Ovary (tissue), 9 donors: ENCODE results near the gene NRXN2. TPM values are rescaled to one million over a fixed set of nuclear protein-coding genes. Genes with fewer than 3 reads are reported as not detected.

ENCODE experiments used
- DNase-seq, 5 donors: peaks; one replicate each; pipeline ENCODE4 v3.0.0-alpha.2; 2019 to 2020
- H3K27ac ChIP-seq, 2 donors: fragments of 200-600 bp; one replicate each; pipeline versions ENCODE4 v1.5.1 to v1.8.0; 2019 to 2022
- H3K27me3 ChIP-seq: fragments of 200-600 bp; one replicate; pipeline ENCODE4 v1.8.0; 2022
- H3K36me3 ChIP-seq: fragments of 200-600 bp; sonication (generic); one replicate; pipeline ENCODE4 v1.5.1; 2019
- H3K4me1 ChIP-seq: one replicate; pipeline ENCODE4 v1.8.1; 2013; ENCODE audit warnings: mild to moderate bottlenecking, moderate library complexity; ENCODE audit not compliant: insufficient read depth
- H3K4me3 ChIP-seq: fragments of 200-600 bp; sonication (generic); one replicate; pipeline ENCODE4 v1.5.1; 2017
- H3K9me3 ChIP-seq, 2 donors: fragments of 200-600 bp in 1 of 2; sonication (generic) in 1 of 2; one replicate each; pipeline versions ENCODE4 v1.5.1 to v1.8.1; 2013 to 2019; ENCODE audit warnings: mild to moderate bottlenecking in 1 of 2, moderate library complexity in 1 of 2
- CTCF ChIP-seq, 3 donors: fragments of 450-650 bp in 2 of 3; fragments of 200-600 bp in 1 of 3; IDR thresholded peaks; one replicate each; pipeline versions ENCODE4 v1.5.1 to v1.8.0; 2016 to 2022; ENCODE audit warnings: antibody characterized with exemption in 3 of 3, mild to moderate bottlenecking in 1 of 3
- EP300 ChIP-seq: sonication (generic); formaldehyde crosslinking; IDR thresholded peaks from one replicate; pipeline ENCODE4 v1.6.1; 2017; ENCODE audit warnings: antibody characterized with exemption
- POLR2A ChIP-seq: fragments of 450-650 bp; IDR thresholded peaks from one replicate; pipeline ENCODE4 v1.6.1; 2017; ENCODE audit warnings: antibody characterized with exemption, mild to moderate bottlenecking, moderate library complexity
- WGBS, 3 donors: extraction: QIAGEN DNeasy Blood & Tissue Kit in 1 of 3; methylation state at CpG; one replicate each; pipeline versions ENCODE4 v1.1.5 to v1.1.7; 2013 to 2017; 5-methylcytosine and 5-hydroxymethylcytosine counted together
- intact Hi-C, 4 donors: fragments of 100-400 bp; cut with DNase I; formaldehyde crosslinking; loops; one replicate each; pipeline versions ENCODE4 v1.11.0 to v1.15.1; 2022 to 2023
- polyA plus RNA-seq, 2 donors: library from polyadenylated mRNA; stranded (reverse); fragments of 200-250 nt in 1 of 2; fragments of 350-450 nt in 1 of 2; fragmentation: Illumina TruSeq in 1 of 2; extraction: RNeasy Lipid Tissue Mini Kit (QIAGEN cat#74804) in 1 of 2; gene quantifications; one replicate each; pipeline ENCODE4 v1.2.3, GENCODE V29; 2013 to 2014
- total RNA-seq, 7 donors: library from RNA; depleted of rRNA in 2 of 7; stranded (reverse); fragments of >200 nt in 2 of 7; fragmentation: NEBNext Ultra II Directional in 3 of 7; extraction: Animal tissue kit (Norgen Biotek cat#: 25700) in 3 of 7; gene quantifications; one replicate each; pipeline versions ENCODE4 v1.1.0 to v1.2.4, GENCODE V29; 2016 to 2023
- donor health status: DM: no; HTN: no; CAD: no; lungs with moderate emphysema.
- donor health status: DM: no; HTN: no; CAD: no.
- donor health status: Bipolar disorder and iron deficiency.
- donor health status: DM: yes; HTN: yes; CAD: no.
- donor health status: DM: no; HTN: no; CAD: no.
- donor health status: DM: yes; HTN: yes; CAD: no.

NRXN2 gene
- total and polyA plus RNA-seq, 9 donors: 6.4 to 64.1 (median 19.7) TPM

GRCh38 chr11:64614917-64615316, 108.1 kb downstream of the NRXN2 start:
- Histone ChIP-seq H3K27ac (no peak overlapping the region), H3K27me3 (no peaks in the 10 kb centered on the region), H3K9me3 (no peaks in the 10 kb centered on the region), H3K4me1 (peaks cover 15% of the 10 kb centered on the region), H3K4me3 (no peak overlapping the region), H3K36me3 (no peaks in the 10 kb centered on the region)
- DNase-seq: no peak
- no peak for TF ChIP-seq CTCF (IDR thresholded peaks at IDR 0.05)
- no peak for TF ChIP-seq EP300
- TF ChIP-seq POLR2A: no peak
- WGBS, 3 donors: 77 to 79% (median 78%) methylated on average over 5 of the region's 5 CpGs
- intact Hi-C loops: no loop called here

GRCh38 chr11:64613648-64614047, 109.3 kb downstream of the NRXN2 start:
- WGBS, 3 donors: 89 to 94% (median 89%) methylated on average over 6 of the region's 6 CpGs
- no peak for TF ChIP-seq POLR2A
- no peak for TF ChIP-seq CTCF (IDR thresholded peaks at IDR 0.05)
- TF ChIP-seq EP300: no peak
- intact Hi-C loops: no loop called here

GRCh38 chr11:64611869-64612646, 110.9 kb downstream of the NRXN2 start:
- intact Hi-C loops: no loop called here
- peaks cover 8% of the 10 kb centered on the region for H3K4me1 ChIP-seq
- H3K27me3 ChIP-seq: no peaks in the 10 kb centered on the region
- no peak for TF ChIP-seq EP300
- no peak for TF ChIP-seq POLR2A
- TF ChIP-seq CTCF (IDR thresholded peaks at IDR 0.05): no peak
- 80 to 86% (median 84%) methylated on average over 11 of the region's 11 CpGs for WGBS, 3 donors
- H3K27ac ChIP-seq: no peak overlapping the region
- H3K4me3 ChIP-seq: no peak overlapping the region
- no peaks in the 10 kb centered on the region for H3K9me3 ChIP-seq
- DNase-seq: no peak
- no peaks in the 10 kb centered on the region for H3K36me3 ChIP-seq

More at GRCh38 chr11:64613648-64614047, 109.3 kb downstream of the NRXN2 start:
- Histone ChIP-seq H3K4me1 (peaks cover 6% of the 10 kb centered on the region), H3K36me3 (no peaks in the 10 kb centered on the region), H3K27me3 (no peaks in the 10 kb centered on the region), H3K27ac (no peak overlapping the region), H3K9me3 (no peaks in the 10 kb centered on the region), H3K4me3 (no peak overlapping the region)
- DNase-seq: no peak

- WGBS, 3 donors: 82 to 100% (median 94%) methylated on average over 2 of the region's 2 CpGs
- no peak for TF ChIP-seq POLR2A
- H3K27ac ChIP-seq: no peak overlapping the region
- no peaks in the 10 kb centered on the region for H3K36me3 ChIP-seq
- intact Hi-C loops: no loop called here
- H3K4me3 ChIP-seq: no peak overlapping the region
- peaks cover 8% of the 10 kb centered on the region for H3K4me1 ChIP-seq
- no peaks in the 10 kb centered on the region for H3K27me3 ChIP-seq
- DNase-seq: no peak
- no peaks in the 10 kb centered on the region for H3K9me3 ChIP-seq
Observed at GRCh38 chr11:64611176-64611575, 111.8 kb downstream of the NRXN2 start.

GRCh38 chr11:64610596-64610995, 112.4 kb downstream of the NRXN2 start:
- intact Hi-C loops: no loop called here
- H3K4me3 ChIP-seq: no peak overlapping the region
- H3K27me3 ChIP-seq: no peaks in the 10 kb centered on the region
- DNase-seq: no peak
- no peak overlapping the region for H3K27ac ChIP-seq
- TF ChIP-seq POLR2A (no peak), CTCF (IDR thresholded peaks at IDR 0.05) (no peak), EP300 (no peak)
- peaks cover 8% of the 10 kb centered on the region for H3K4me1 ChIP-seq
- no peaks in the 10 kb centered on the region for H3K9me3 ChIP-seq
- no peaks in the 10 kb centered on the region for H3K36me3 ChIP-seq
- 97 to 100% (median 98%) methylated on average over 3 of the region's 3 CpGs for WGBS, 3 donors
